ENCODE measurements around the gene FRAS1. TPM values are rescaled to one million over a fixed set of nuclear protein-coding genes. Genes with fewer than 3 reads are reported as not detected.
"Not testable (repeated sequence)": the region's sequence is repeated elsewhere in the genome, so short reads cannot be mapped to it uniquely, and the experiment has no call there.

The FRAS1 gene
- total RNA-seq, 4 donors from 2014 or later = 1.0 to 32.5 (median 3.3) TPM

DNA sequence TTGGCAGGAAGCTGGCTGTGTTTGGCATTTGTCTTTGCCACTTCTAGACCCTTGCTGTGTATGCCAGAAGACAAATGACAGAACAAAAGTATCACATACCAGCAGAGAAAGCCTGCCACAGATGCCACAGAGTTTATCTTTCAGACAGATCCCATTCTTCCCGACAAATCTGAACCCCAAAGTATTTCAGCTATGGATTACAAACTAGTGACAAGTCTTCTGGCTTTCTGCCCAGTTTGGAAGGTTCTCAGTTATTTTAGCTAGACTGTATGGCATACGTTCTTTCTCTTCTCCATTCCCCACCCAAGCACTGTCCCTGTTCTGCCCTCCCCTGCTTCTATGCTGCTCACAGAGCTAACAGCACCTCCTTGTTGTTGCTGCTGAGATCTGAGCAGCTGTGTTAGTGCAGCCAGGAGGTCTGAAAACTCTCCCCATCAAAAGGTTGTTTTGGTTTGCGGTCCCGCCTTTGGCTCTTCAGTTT lies 236.7 kb downstream of the FRAS1 start:
- DNase-seq = no peak
- no peak overlapping the region for H3K27ac ChIP-seq
- H3K36me3 ChIP-seq = no peaks in the 10 kb centered on the region
- H3K27me3 ChIP-seq = no peaks in the 10 kb centered on the region
- TF ChIP-seq POLR2A (IDR thresholded peaks at IDR 0.05) = no peak
- TF ChIP-seq, protein P1, sequence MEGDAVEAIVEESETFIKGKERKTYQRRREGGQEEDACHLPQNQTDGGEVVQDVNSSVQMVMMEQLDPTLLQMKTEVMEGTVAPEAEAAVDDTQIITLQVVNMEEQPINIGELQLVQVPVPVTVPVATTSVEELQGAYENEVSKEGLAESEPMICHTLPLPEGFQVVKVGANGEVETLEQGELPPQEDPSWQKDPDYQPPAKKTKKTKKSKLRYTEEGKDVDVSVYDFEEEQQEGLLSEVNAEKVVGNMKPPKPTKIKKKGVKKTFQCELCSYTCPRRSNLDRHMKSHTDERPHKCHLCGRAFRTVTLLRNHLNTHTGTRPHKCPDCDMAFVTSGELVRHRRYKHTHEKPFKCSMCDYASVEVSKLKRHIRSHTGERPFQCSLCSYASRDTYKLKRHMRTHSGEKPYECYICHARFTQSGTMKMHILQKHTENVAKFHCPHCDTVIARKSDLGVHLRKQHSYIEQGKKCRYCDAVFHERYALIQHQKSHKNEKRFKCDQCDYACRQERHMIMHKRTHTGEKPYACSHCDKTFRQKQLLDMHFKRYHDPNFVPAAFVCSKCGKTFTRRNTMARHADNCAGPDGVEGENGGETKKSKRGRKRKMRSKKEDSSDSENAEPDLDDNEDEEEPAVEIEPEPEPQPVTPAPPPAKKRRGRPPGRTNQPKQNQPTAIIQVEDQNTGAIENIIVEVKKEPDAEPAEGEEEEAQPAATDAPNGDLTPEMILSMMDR (IDR thresholded peaks at IDR 0.05) = no peak
- no peak overlapping the region for H3K4me3 ChIP-seq
- intact Hi-C loops (cut with DNase I; ENCODE audit: low total_unique reads) = no loop called here
- no peaks in the 10 kb centered on the region for H3K9me3 ChIP-seq
- peaks cover 0 to 5% of the 10 kb centered on the region in 2 donors for H3K4me1 ChIP-seq

DNA sequence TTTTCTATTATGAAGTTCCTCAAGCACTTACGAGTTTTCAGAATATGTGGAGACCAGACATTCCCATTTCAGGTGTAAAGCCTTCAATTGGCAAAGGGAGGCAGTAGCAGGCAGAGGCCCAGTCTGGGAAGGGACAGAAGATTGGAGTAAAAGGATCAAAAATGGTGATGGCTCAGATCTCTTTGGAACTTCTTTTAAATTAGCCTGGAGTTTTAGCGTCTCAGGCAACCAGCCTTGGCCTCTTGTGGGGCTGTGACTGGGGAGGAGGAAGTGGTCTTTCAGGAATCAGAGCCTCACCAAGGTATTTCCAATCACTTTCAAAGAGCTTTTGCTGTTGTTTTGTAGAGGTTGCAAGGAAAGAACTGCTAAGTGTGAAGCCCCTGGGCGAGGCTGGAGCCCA lies 239.1 kb downstream of the FRAS1 start:
- intact Hi-C loops (cut with DNase I; ENCODE audit: low total_unique reads) = no loop called here
- no peak overlapping the region for H3K4me3 ChIP-seq
- H3K36me3 ChIP-seq = no peaks in the 10 kb centered on the region
- no peaks in the 10 kb centered on the region for H3K9me3 ChIP-seq
- no peak for DNase-seq
- peaks cover 0 to 5% of the 10 kb centered on the region in 2 donors for H3K4me1 ChIP-seq
- H3K27me3 ChIP-seq = no peaks in the 10 kb centered on the region
- no peak overlapping the region for H3K27ac ChIP-seq
- TF ChIP-seq POLR2A (IDR thresholded peaks at IDR 0.05) = no peak
- TF ChIP-seq, protein P1 (IDR thresholded peaks at IDR 0.05) = no peak

DNA sequence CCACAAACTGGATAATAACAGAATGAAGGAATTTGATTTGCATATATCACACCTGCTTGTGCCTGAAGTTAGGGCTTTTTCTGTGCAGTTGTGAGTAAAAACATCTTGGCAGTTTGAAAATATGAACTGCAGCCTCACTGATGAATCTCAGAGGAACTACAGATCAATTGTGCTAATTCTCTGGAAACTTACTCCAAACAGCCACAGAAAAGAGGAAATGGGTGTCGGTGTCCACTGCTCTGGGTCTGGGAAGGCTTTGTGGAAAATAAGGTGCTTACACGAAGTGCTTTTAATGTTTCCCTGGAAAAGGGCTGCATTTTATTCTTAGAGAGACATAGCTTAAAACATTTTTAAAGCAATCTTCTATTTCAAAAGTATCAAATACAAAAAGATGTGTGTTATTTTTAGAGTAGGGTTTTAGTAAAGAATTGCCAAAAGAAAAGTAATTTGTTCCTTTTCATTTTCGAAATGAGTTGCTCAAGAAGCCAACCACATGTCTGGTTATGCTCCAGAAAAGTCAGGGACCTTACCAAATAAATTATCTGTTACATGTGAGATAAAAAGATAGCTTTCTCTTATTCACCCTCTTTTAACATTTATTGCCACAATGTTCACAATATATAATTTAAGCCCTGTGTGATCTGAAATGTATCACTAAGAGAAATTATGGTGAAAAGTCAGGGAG lies 240.1 kb downstream of the FRAS1 start:
- H3K27me3 ChIP-seq = no peaks in the 10 kb centered on the region
- no peak for DNase-seq
- H3K4me3 ChIP-seq = no peak overlapping the region
- no peak for TF ChIP-seq POLR2A (IDR thresholded peaks at IDR 0.05)
- TF ChIP-seq, protein P1 (IDR thresholded peaks at IDR 0.05) = no peak
- no peak overlapping the region for H3K27ac ChIP-seq
- H3K4me1 ChIP-seq = peaks cover 0 to 5% of the 10 kb centered on the region in 2 donors
- no peaks in the 10 kb centered on the region for H3K36me3 ChIP-seq
- H3K9me3 ChIP-seq = no peaks in the 10 kb centered on the region
- intact Hi-C loops (cut with DNase I; ENCODE audit: low total_unique reads) = no loop called here

DNA sequence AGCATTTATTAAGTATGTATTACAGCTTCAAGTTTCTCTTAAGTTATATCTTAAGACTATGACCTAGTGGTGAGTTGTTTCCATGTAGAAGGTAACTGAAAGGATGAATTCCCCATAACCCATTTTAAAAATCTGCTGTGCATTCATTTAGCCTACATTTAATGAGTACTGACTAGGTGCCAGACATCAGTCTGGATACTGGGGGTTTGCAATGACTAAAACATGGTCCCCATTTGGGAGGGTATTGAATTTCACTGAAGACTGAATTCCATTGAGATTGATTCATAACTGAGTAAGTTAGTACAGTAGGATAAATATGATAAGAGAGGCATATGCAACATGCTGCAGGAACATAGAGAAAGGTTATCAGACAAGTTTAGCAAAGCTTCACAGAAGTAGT lies 241.5 kb downstream of the FRAS1 start:
- Histone ChIP-seq H3K27ac (no peak overlapping the region), H3K4me3 (no peak overlapping the region), H3K36me3 (no peaks in the 10 kb centered on the region), H3K9me3 (no peaks in the 10 kb centered on the region), H3K27me3 (no peaks in the 10 kb centered on the region), H3K4me1 (peaks cover 0 to 5% of the 10 kb centered on the region in 2 donors)
- no peak for TF ChIP-seq POLR2A (IDR thresholded peaks at IDR 0.05)
- TF ChIP-seq, protein P1 (IDR thresholded peaks at IDR 0.05) = no peak
- DNase-seq = no peak
- intact Hi-C loops (cut with DNase I; ENCODE audit: low total_unique reads) = no loop called here

DNA sequence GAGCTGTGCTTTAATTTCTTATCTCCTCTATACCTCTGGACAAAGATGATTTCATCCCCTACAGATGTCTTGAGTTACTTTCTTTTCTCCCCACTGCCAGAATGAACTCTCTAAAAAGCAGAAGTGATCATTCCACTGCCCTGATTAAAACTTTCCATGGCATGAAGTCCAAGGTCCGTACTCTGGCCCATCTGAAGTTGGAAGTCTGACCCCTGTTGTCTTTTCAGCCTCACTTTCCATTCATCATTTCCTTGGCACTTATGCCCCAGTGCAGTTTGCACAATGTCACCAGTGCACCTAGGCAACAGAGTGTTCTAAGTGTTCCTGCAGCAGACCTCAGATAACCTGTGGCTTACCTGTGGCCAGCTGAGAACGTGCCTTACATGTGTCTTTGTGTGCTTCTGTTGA lies 242.4 kb downstream of the FRAS1 start:
- no peaks in the 10 kb centered on the region for H3K36me3 ChIP-seq
- no peaks in the 10 kb centered on the region for H3K9me3 ChIP-seq
- no peak overlapping the region for H3K4me3 ChIP-seq
- DNase-seq = no peak
- H3K27me3 ChIP-seq = no peaks in the 10 kb centered on the region
- intact Hi-C loops (cut with DNase I; ENCODE audit: low total_unique reads) = no loop called here
- peaks cover 0 to 5% of the 10 kb centered on the region in 2 donors for H3K4me1 ChIP-seq
- H3K27ac ChIP-seq = no peak overlapping the region
- TF ChIP-seq, protein P1 (IDR thresholded peaks at IDR 0.05) = no peak
- TF ChIP-seq POLR2A (IDR thresholded peaks at IDR 0.05) = no peak

DNA sequence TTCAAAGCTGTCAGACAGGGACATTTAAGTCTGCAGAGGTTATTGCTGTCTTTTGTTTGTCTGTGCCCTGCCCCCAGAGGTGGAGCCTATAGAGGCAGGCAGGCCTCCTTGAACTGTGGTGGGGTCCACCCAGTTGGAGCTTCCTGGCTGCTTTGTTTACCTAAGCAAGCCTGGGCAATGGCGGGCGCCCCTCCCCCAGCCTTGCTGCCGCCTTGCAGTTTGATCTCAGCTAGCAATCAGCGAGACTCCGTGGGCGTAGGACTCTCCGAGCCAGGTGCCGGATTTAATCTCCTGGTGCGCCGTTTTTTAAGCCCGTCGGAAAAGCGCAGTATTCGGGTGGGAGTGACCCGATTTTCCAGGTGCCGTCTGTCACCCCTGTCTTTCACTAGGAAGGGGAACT lies 250.1 kb downstream of the FRAS1 start:
- H3K4me3 ChIP-seq; DNase-seq; H3K9me3 ChIP-seq; H3K27me3 ChIP-seq; H3K4me1 ChIP-seq; H3K27ac ChIP-seq; intact Hi-C loops (cut with DNase I; ENCODE audit: low total_unique reads); H3K36me3 ChIP-seq: not testable (repeated sequence)

Data from uterus (tissue), 4 donors.